DMS79 (cell line): ENCODE data around the gene MYH9.
"Not testable (repeated sequence)": the region's sequence is repeated elsewhere in the genome, so short reads cannot be mapped to it uniquely, and the experiment has no call there.

Experiments
- DNase-seq: peaks from one replicate; lab custom pipeline; 2025; lab: John Stamatoyannopoulos, UW

The MYH9 gene

GRCh38 chr22:36271231-36271630 lies 116.5 kb downstream of the MYH9 start:
- DNase-seq, result not testable (repeated sequence)

GRCh38 chr22:36267896-36268485 lies 119.8 kb downstream of the MYH9 start:
- DNase-seq, result no peak

- DNase-seq, result no peak
Observed at GRCh38 chr22:36267058-36267457, 120.7 kb downstream of the MYH9 start.

GRCh38 chr22:36263886-36264664 lies 123.7 kb downstream of the MYH9 start:
- DNase-seq, result peak; percentile 18

GRCh38 chr22:36263216-36263673 lies 124.5 kb downstream of the MYH9 start:
- DNase-seq, result not testable (repeated sequence)

GRCh38 chr22:36262307-36262706 lies 125.5 kb downstream of the MYH9 start:
- not testable (repeated sequence) for DNase-seq

- DNase-seq, result not testable (repeated sequence)
Observed at GRCh38 chr22:36261675-36262074, 126.1 kb downstream of the MYH9 start.

- DNase-seq, result no peak
Observed at GRCh38 chr22:36259615-36260300, 128.0 kb downstream of the MYH9 start.

GRCh38 chr22:36258701-36259614 lies 128.8 kb downstream of the MYH9 start:
- no peak for DNase-seq

GRCh38 chr22:36257948-36258670 lies 129.7 kb downstream of the MYH9 start:
- no peak for DNase-seq

GRCh38 chr22:36257308-36257707 lies 130.5 kb downstream of the MYH9 start:
- DNase-seq, result no peak

- no peak for DNase-seq
Observed at GRCh38 chr22:36256478-36256877, 131.3 kb downstream of the MYH9 start.

GRCh38 chr22:36255572-36255971 lies 132.2 kb downstream of the MYH9 start:
- DNase-seq, result not testable (repeated sequence)

- no peak for DNase-seq
Observed at GRCh38 chr22:36253523-36254490, 134.0 kb downstream of the MYH9 start.

GRCh38 chr22:36252754-36253522 lies 134.8 kb downstream of the MYH9 start, which contains the start of gene APOL1:
APOL1 (plus strand) TSS chr22:36253133; CDS start chr22:36254956, 1,823 bp downstream.
- no peak for DNase-seq

GRCh38 chr22:36251979-36252608 lies 135.7 kb downstream of the MYH9 start:
- DNase-seq, result not testable (repeated sequence)

GRCh38 chr22:36250292-36250960 lies 137.3 kb downstream of the MYH9 start:
- DNase-seq, result not testable (repeated sequence)

- no peak for DNase-seq
Observed at GRCh38 chr22:36249160-36249559, 138.6 kb downstream of the MYH9 start.
